ENCODE measurements around the gene MTRF1. TPM values are rescaled to one million over a fixed set of nuclear protein-coding genes. Genes with fewer than 3 reads are reported as not detected.

The MTRF1 gene
- total and polyA plus RNA-seq, 2 of the 8 experiments (the other 6 are each of a cell fraction or from before 2014, with no cell fraction given): 8.0 to 19.2 TPM

DNA sequence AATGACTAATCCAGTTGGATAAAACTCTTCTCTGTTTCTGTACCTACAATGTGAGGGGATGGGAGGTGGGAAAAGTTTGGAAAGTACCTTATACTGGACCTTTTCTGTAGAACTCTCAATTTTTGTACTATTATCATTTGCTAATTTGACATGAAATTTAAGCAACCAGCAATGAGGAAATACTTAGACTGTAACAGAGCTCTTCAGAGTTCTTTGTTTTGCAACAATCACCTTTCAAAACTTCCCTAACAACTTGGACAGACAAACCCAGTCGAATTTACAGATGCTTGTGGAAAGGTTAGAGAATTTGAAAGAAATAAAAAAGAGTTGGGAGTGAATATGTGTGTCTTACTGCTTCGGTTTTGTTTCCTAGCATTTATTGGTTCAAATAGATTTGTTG is 85.8 kb downstream of the MTRF1 start (continued):
- TF ChIP-seq, protein P1, sequence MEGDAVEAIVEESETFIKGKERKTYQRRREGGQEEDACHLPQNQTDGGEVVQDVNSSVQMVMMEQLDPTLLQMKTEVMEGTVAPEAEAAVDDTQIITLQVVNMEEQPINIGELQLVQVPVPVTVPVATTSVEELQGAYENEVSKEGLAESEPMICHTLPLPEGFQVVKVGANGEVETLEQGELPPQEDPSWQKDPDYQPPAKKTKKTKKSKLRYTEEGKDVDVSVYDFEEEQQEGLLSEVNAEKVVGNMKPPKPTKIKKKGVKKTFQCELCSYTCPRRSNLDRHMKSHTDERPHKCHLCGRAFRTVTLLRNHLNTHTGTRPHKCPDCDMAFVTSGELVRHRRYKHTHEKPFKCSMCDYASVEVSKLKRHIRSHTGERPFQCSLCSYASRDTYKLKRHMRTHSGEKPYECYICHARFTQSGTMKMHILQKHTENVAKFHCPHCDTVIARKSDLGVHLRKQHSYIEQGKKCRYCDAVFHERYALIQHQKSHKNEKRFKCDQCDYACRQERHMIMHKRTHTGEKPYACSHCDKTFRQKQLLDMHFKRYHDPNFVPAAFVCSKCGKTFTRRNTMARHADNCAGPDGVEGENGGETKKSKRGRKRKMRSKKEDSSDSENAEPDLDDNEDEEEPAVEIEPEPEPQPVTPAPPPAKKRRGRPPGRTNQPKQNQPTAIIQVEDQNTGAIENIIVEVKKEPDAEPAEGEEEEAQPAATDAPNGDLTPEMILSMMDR (IDR thresholded peaks at IDR 0.05; ENCODE audit: control extremely low read depth in 1 of 3, insufficient read depth in 1 of 3, low read depth in 1 of 3, low read length in 3 of 3): no peak
- no peak for TF ChIP-seq EP300 (IDR thresholded peaks at IDR 0.05; ENCODE audit: borderline replicate concordance in 1 of 2, low read depth in 2 of 2, low read length in 2 of 2)
- no peak for TF ChIP-seq CEBPB (IDR thresholded peaks at IDR 0.05; ENCODE audit: low read depth, low read length)

All from H1 (cell line).